GM20000 (cell line): ENCODE measurements around the gene CAMKK1.

Experiments
- DNase-seq: peaks from one replicate; pipeline ENCODE4 v3.0.0; 2012; ENCODE audit warnings: low spot score
- CTCF ChIP-seq: IDR thresholded peaks from 2 replicates; pipeline ENCODE4 v1.5.1; 2012; ENCODE audit warnings: mild to moderate bottlenecking, control low read depth; ENCODE audit errors: extremely low read depth, missing control alignments

The CAMKK1 gene

GRCh38 chr17:3836551-3836950, 56.3 kb downstream of the CAMKK1 start:
- no peak for DNase-seq
- TF ChIP-seq CTCF, result no peak

- no peak for DNase-seq
- no peak for TF ChIP-seq CTCF
These were observed 57.2 kb downstream of the CAMKK1 start for GRCh38 chr17:3835410-3836229.

- DNase-seq, result no peak
- no peak for TF ChIP-seq CTCF
These were observed 58.0 kb downstream of the CAMKK1 start for GRCh38 chr17:3834811-3835210.

- no peak for DNase-seq
- no peak for TF ChIP-seq CTCF
These were observed 64.0 kb downstream of the CAMKK1 start for GRCh38 chr17:3828852-3829232.

GRCh38 chr17:3828151-3828851, 64.6 kb downstream of the CAMKK1 start:
- TF ChIP-seq CTCF, result no peak
- no peak for DNase-seq

GRCh38 chr17:3827124-3827773, 65.6 kb downstream of the CAMKK1 start:
- peak; percentile 49 for DNase-seq
- peak; percentile 61 for TF ChIP-seq CTCF

GRCh38 chr17:3826191-3826590, 66.7 kb downstream of the CAMKK1 start:
- TF ChIP-seq CTCF, result no peak
- no peak for DNase-seq
